HepG2 (cell line): ENCODE measurements around the gene PLGRKT. TPM values are rescaled to one million over a fixed set of nuclear protein-coding genes. Genes with fewer than 3 reads are reported as not detected.
A peak's percentile ranks its signal among the peaks of the same experiment; 100 is the strongest.

Experiments used
- ATAC-seq: fragments of 200-7000 bp; cut with Tn5 transposase; 3 replicates; pipeline ENCODE4 v1.9.1; 2020; ENCODE audit warnings: mild to moderate bottlenecking, moderate library complexity
- BruUV-seq: library from RNA; stranded (reverse); fragments of 400-500 nt; replicated peaks from 2 replicates; lab custom pipeline; 2021; lab: Mats Ljungman, UMichigan
- CTCF ChIA-PET: fragments of 300-600 bp; formaldehyde crosslinking; extraction: SDS; loops from one replicate; lab custom pipeline; 2021; ENCODE audit warnings: low total read pairs, inconsistent platforms, low intra/inter-chr PET ratio; lab: Yijun Ruan, JAX
- POLR2A ChIA-PET: fragments of 350-600 bp; sonication (Branson Sonifier 250); formaldehyde crosslinking; loops from one replicate; lab custom pipeline; 2020; ENCODE audit warnings: antibody characterized with exemption, inconsistent platforms; lab: Yijun Ruan, JAX
- DNase-seq: peaks from one replicate; pipeline ENCODE4 v3.0.0-alpha.2; 2015; ENCODE audit warnings: low spot score
- FAIRE-seq: peaks from 3 replicates; lab custom pipeline; 2011; peaks lifted over from hg19 to GRCh38; lab: Jason Lieb, UNC
- H2AFZ ChIP-seq: one replicate; pipeline ENCODE4 v1.6.1; 2011; ENCODE audit warnings: low read length, inconsistent platforms
- H3K27ac ChIP-seq: fragments of 300-600 bp; 3 replicates; pipeline ENCODE4 v1.8.0; 2011; ENCODE audit warnings: mixed run types, mild to moderate bottlenecking, mixed read lengths, low read length, inconsistent platforms; ENCODE audit not compliant: insufficient read depth; ENCODE audit errors: extremely low read length
- H3K27me3 ChIP-seq, 2 experiments: fragments of 200-600 bp in 1 of 2; 2 replicates in 1 of 2; 3 replicates in 1 of 2; pipeline versions ENCODE4 v1.6.0 to v1.8.0; 2011; ENCODE audit warnings: low read length in 2 of 2, mild to moderate bottlenecking in 2 of 2, moderate library complexity in 2 of 2, inconsistent platforms in 1 of 2; ENCODE audit not compliant: insufficient read depth in 2 of 2, control insufficient read depth in 1 of 2
- H3K36me3 ChIP-seq, 2 experiments: fragments of 200-600 bp in 1 of 2; replicated peaks in 1 of 2; 2 replicates in 1 of 2; 3 replicates in 1 of 2; pipeline versions ENCODE4 v1.5.1 to v1.8.0; 2011; ENCODE audit warnings: low read length in 2 of 2, inconsistent platforms in 1 of 2; ENCODE audit not compliant: insufficient read depth in 2 of 2, control insufficient read depth in 1 of 2
- H3K4me1 ChIP-seq: 2 replicates; pipeline ENCODE4 v1.5.1; 2012; ENCODE audit warnings: low read length, inconsistent platforms; ENCODE audit not compliant: insufficient read depth
- H3K4me2 ChIP-seq: 2 replicates; pipeline ENCODE4 v1.6.0; 2011; ENCODE audit warnings: low read depth, low read length, inconsistent platforms
- H3K4me3 ChIP-seq, 3 experiments: fragments of 200-600 bp in 1 of 3; sonication (generic), shearing (Covaris generic) in 1 of 3; replicated peaks in 1 of 3; 2 replicates each; pipeline ENCODE4 v1.5.1; 2011 to 2016; ENCODE audit warnings: low read length in 3 of 3, inconsistent platforms in 2 of 3, low read depth in 2 of 3, mild to moderate bottlenecking in 2 of 3, control low read depth in 1 of 3, mixed read lengths in 1 of 3; ENCODE audit not compliant: insufficient read depth in 1 of 3
- H3K79me2 ChIP-seq: one replicate; pipeline ENCODE4 v1.6.1; 2011; ENCODE audit warnings: low read length, inconsistent platforms; ENCODE audit not compliant: insufficient read depth
- H3K9ac ChIP-seq: 2 replicates; pipeline ENCODE4 v1.6.0; 2011; ENCODE audit warnings: mild to moderate bottlenecking, low read depth, low read length, inconsistent platforms; ENCODE audit not compliant: insufficient read depth
- H3K9me3 ChIP-seq: 2 replicates; pipeline ENCODE4 v1.5.1; 2012; ENCODE audit warnings: mild to moderate bottlenecking, low read length
- H4K20me1 ChIP-seq: 2 replicates; pipeline ENCODE4 v1.6.0; 2011; ENCODE audit warnings: inconsistent platforms, mild to moderate bottlenecking, low read length, moderate library complexity; ENCODE audit not compliant: insufficient read depth
- HNF4A ChIP-seq: sonication (generic); formaldehyde crosslinking; IDR thresholded peaks from 2 replicates; pipeline ENCODE4 v1.4.0; 2020; ENCODE audit warnings: missing genetic modification reagents
- YY1 ChIP-seq: IDR thresholded peaks from 2 replicates; pipeline ENCODE4 v1.6.1; 2011; ENCODE audit warnings: low read length, low read depth, moderate library complexity, mild to moderate bottlenecking; ENCODE audit not compliant: insufficient read depth, insufficient replicate concordance
- WGBS: methylation state at CpG from one replicate; pipeline ENCODE4 v1.1.6; 2017; ENCODE audit warnings: low lambda C conversion rate; 5-methylcytosine and 5-hydroxymethylcytosine counted together
- in situ Hi-C: cut with HindIII; loops from 2 replicates; pipeline ENCODE4 v1.10.0; 2017; ENCODE audit warnings: low pct_unique_long_range_greater_than_20kb; ENCODE audit not compliant: extremely low pct_ligation_motif_present
- intact Hi-C: fragments of 100-400 bp; cut with micrococcal nuclease; formaldehyde crosslinking; loops from one replicate; pipeline ENCODE4 v1.10.0; 2022; ENCODE audit not compliant: unreplicated experiment
- polyA plus RNA-seq, 8 experiments: library from polyadenylated mRNA; depleted of rRNA in 3 of 8; stranded (reverse) in 7 of 8; unstranded in 1 of 8; fragments of >200 nt; fragmentation: Illumina TruSeq in 4 of 8; extraction: Trizol in 4 of 8; gene quantifications; 2 replicates each; pipeline versions ENCODE4 v1.2.1 to v1.2.3, GENCODE V29; 2011 to 2016; ENCODE audit warnings: low read depth in 4 of 8, missing spikeins in 1 of 8, mixed read lengths in 1 of 8; ENCODE audit not compliant: insufficient read depth in 1 of 8
- total RNA-seq, 5 experiments: library from RNA; depleted of rRNA; stranded (reverse); fragments of >200 nt; fragmentation: Illumina TruSeq; extraction: Trizol; gene quantifications; 2 replicates each; pipeline ENCODE4 v1.2.3, GENCODE V29; 2016; ENCODE audit warnings: low read depth in 1 of 5
- TF ChIP-seq, protein P1 (sequence below): sonication (generic); formaldehyde crosslinking; IDR thresholded peaks from 2 replicates; pipeline ENCODE4 v1.4.0; 2020; ENCODE audit warnings: low read depth, missing genetic modification reagents

Gene PLGRKT
- total and polyA plus RNA-seq, 2 of the 13 experiments (the other 11 are each of a cell fraction or from before 2014, with no cell fraction given): 5.0 to 15.8 TPM

DNA sequence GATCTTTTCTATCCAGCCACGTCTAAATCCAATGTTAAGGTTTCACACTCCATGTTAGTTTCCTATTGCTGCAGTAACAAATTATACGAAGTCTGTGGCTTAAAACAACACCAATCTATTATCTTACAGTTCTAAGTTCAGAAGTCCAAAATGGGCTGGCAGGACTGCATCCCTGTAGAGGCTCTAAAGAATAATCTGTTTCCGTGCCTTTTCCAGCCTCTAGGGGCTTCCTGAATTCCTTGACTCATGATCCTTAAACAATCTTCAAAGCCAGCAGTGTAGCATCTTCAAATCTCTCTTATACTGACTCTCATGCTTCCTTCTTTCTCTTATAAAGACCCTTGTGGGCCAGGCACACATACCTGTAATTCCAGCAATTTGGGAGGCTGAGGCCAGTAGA lies 6.8 kb downstream of the PLGRKT start:
- CTCF ChIA-PET: no interaction called here
- no TSS peak for BruUV-seq
- H3K36me3 ChIP-seq: peaks cover 0 to 3% of the 10 kb centered on the region in 2 experiments; a peak in 1 of 5 replicates
- FAIRE-seq (no peak), ATAC-seq (peak; percentile 38; the same call in 1 of the 3 replicates), DNase-seq (no peak)
- H3K9me3 ChIP-seq: no peaks in the 10 kb centered on the region
- no peaks in the 10 kb centered on the region for H3K79me2 ChIP-seq
- intact Hi-C loops: no loop called here
- H3K9ac ChIP-seq: no peak overlapping the region
- no peak for TF ChIP-seq YY1
- peak; percentile 27 for TF ChIP-seq HNF4A (CRISPR knock-in tag)
- TF ChIP-seq, protein P1, sequence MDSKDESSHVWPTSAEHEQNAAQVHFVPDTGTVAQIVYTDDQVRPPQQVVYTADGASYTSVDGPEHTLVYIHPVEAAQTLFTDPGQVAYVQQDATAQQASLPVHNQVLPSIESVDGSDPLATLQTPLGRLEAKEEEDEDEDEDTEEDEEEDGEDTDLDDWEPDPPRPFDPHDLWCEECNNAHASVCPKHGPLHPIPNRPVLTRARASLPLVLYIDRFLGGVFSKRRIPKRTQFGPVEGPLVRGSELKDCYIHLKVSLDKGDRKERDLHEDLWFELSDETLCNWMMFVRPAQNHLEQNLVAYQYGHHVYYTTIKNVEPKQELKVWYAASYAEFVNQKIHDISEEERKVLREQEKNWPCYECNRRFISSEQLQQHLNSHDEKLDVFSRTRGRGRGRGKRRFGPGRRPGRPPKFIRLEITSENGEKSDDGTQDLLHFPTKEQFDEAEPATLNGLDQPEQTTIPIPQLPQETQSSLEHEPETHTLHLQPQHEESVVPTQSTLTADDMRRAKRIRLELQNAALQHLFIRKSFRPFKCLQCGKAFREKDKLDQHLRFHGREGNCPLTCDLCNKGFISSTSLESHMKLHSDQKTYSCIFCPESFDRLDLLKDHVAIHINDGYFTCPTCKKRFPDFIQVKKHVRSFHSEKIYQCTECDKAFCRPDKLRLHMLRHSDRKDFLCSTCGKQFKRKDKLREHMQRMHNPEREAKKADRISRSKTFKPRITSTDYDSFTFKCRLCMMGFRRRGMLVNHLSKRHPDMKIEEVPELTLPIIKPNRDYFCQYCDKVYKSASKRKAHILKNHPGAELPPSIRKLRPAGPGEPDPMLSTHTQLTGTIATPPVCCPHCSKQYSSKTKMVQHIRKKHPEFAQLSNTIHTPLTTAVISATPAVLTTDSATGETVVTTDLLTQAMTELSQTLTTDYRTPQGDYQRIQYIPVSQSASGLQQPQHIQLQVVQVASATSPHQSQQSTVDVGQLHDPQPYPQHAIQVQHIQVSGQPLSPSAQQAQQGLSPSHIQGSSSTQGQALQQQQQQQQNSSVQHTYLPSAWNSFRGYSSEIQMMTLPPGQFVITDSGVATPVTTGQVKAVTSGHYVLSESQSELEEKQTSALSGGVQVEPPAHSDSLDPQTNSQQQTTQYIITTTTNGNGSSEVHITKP (CRISPR knock-in tag): no peak
- no peak overlapping the region for H3K27ac ChIP-seq
- POLR2A ChIA-PET: no interaction called here
- H3K27me3 ChIP-seq: no peaks in the 10 kb centered on the region
- 57% methylated on average over 2 of the region's 3 CpGs for WGBS
- in situ Hi-C loops: loop anchor here (25.0 kb wide), 2 partner anchors 444 to 669 kb away; partner anchors contain the start of gene JAK2
- peaks cover 23% of the 10 kb centered on the region for H3K4me1 ChIP-seq
- H3K4me3 ChIP-seq: no peak overlapping the region
- no peak overlapping the region for H2AFZ ChIP-seq
- no peaks in the 10 kb centered on the region for H4K20me1 ChIP-seq
- H3K4me2 ChIP-seq: no peak overlapping the region
